GM18520 (cell line): ENCODE data around the gene ABCC4.
"Not testable (repeated sequence)": the region's sequence is repeated elsewhere in the genome, so short reads cannot be mapped to it uniquely, and the experiment has no call there.

ENCODE experiments used
- ATAC-seq: cut with Tn5 transposase; IDR thresholded peaks from one replicate; pipeline ENCODE4 v1.9.1; 2021; ENCODE audit not compliant: unreplicated experiment

ABCC4 gene

DNA sequence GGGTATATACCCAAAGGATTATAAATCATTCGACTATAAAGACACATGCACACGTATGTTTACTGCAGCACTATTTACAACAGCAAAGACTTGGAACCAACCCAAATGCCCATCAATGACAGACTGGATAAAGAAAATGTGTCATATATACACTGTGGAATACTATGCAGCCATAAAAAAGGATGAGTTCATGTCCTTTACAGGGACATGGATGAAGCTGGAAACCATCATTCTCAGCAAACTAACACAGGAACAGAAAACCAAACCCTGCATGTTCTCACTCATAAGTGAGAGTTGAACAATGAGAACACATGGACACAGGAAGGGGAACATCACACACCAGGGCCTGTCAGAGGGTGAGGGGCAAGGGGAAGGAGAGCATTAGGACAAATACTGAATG is 102.6 kb downstream of the ABCC4 start:
- ATAC-seq = not testable (repeated sequence)

DNA sequence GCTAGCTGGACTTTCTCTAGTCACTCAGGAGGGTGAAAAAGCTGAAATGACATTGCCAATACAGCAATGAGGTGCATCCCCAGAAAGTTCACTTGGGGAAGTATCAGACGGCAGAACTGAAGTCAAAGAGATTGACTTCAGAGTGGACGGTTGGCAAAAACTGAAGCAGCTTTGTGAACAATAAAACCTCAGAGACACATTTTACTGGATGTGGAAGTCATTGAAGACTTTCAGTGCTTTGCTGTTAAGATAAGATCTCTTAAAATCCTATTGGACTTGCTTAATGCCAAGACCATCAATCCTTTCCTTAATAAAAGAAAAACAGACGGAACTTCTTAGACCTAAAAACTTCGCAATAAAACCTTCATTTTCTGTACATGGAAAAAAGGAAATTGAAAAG is 103.7 kb downstream of the ABCC4 start:
- no peak for ATAC-seq

DNA sequence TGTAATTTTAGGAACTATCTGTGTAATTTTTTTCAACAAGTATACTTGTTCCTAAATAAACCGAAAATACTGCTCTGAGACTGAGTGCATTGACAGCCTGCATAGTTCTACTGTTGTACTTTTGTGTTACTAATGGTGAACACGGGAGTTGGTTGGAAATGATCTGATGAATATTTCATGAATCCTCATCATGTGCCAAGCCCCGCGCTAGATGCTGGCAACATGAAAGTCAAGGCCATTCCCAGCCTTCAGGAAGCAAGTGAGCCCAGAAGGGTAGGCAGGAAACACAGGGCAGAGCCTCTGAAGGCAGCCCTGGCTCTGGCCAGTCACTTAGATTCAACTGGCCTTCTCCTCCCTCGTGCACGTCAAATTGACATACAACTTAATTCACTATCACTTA is 106.1 kb downstream of the ABCC4 start:
- ATAC-seq = no peak

DNA sequence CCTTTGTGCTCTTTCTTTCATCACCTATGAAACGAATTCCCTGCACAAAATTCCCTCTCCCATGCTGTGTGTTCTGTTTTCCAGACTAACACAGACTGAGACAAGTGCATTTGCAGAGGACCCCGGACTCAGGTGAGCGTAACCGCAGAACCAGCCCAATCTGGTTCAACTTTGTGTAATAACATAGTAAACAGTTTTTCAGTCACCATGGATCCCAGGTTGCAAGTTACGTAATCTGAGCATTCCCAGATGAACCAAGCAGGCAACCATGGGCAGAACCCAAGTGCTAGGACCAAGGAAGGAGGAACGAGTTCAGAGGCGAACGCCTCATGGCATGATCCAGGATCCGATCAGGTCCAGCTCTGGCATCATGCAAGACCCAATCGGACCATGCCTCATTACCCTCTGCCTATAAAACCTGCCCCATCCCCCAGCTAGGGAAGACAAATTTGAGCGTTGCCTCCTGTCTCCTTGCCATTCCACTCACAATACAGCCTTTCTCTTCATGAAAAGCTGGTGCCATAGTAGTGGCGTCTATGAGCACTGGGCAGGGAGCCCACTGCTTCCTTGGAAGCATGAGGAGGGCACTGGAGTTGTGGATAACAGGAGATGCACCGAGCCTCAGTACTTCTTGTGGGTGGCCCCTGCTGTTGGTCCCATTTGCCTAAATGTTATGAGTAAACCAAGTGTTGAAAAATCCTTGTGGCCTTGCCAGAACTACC is 107.6 kb downstream of the ABCC4 start:
- no peak for ATAC-seq

DNA sequence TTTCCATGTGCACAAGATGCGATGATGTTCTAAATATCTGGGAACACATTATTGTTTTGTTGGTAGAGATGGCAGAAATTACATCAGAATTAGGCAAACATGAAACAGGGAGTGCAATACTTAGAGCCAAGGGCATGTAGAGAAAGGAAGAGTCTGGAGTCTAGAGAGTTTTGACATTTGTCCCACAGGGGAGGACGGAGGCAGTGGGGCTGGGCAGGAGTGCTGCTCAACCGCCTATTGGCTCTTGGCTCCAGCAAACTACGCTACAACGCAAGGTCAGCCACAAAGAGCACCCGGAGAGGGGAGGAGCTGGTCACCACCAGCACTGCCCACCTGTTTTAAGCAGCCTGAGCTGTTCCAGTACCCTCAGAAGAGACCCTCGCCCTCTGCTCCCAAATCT is 108.3 kb downstream of the ABCC4 start:
- ATAC-seq = no peak

DNA sequence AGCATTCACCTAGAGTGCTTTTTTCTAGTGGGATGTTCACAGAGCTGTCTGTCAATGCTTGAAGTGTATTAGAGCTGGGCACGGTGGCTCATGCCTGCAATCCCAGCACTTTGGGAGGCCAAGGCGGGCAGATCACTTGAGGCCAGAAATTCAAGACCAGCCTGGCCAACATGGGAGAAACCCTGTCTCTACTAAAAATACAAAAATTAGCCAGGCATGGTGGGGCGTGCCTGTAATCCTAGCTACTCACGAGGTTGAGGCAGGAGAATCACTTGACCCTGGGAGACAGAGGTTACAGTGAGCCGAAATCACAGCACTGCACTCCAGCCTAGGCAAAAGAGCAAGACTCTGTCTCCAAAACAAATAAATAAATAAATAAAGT is 108.7 kb downstream of the ABCC4 start:
- not testable (repeated sequence) for ATAC-seq

DNA sequence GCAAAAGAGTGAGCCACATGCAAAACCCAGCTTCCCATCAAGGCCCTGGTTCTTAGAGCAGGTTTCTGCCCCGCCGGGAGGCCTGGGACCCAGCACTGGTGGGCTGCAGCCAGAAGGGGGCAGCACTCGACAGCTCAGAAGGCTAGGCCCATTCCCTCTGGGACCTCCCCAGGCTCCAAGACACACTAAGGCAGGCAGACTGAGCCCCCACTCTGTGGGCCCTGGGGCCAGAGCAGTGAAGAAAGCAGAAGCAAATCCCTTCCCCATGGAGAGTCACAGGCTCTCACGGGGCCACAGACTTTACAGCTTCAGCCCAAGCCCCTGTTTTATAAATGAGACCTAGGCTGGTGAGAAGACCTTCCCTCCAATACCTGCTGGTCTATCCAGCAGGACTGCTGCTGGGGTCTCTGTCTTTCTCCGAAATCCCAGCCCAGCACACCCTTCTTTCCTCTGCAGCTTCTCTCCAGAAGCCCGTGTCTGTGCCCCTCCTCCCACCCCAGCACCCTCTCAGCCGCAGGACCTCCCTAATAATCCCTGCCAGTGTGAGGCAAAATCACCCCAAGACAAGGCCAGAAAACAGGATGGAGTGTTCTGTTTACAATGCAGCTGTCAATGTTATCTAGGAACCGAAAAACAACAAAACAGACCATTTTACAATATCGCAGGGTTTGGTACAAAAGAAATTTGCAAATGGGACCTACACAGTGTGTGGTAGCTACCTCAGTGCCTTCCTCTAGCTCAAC is 109.3 kb downstream of the ABCC4 start:
- ATAC-seq = peak; percentile 86

DNA sequence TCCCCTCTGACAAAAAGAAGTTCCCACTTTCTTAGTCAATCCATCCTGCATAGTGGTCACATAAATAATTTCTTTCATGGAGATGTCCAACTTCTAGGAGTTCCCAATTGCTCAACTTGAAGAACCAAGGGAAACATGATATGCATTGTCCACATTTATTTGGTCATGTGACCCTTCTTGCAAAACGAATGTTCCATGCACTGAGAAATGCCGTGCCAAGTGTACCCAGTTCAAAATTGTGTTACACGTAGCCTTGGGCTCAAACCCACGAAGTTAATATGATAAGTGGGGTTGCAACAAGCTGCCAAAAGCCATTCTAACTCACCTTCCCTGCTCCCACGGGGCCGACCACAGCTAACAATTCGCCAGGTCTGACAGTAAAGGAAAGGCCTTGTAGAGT is 113.1 kb downstream of the ABCC4 start:
- ATAC-seq = no peak

DNA sequence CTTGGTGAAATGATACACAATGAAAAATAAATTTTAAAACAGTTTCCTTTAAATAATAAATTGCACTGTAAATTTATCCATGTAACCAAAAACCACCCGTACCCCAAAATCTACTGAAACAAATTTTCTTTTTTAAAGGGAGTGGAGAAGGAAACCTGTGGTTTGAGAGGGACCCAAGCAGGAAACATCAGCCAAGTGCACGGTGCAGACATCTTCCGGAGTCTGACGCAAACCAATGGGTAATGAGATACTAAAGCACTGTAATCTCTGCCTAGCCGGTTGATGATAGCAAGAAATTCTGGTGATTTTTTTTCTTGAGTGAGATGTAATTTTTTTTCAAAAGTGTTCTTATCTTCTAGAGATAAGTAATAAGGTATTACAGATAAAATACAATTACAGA is 115.4 kb downstream of the ABCC4 start:
- ATAC-seq = no peak

DNA sequence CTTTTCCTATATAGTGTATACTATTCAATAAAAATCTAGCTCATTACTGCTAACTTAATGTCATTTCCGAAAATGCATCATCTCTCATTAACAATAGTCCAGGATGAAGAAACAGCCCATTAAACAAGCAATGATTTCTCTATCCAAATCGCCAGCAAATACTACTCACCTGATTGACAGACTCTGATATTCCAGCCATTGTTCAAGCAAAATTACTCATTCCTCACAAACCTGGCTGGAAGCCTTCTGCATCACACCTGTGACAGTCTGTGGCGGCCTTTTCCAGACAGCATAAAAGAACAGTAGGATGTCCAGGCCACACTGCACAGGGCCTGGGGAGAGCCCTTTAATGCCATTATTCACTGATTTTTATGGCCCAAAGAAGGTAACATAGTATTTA is 115.9 kb downstream of the ABCC4 start:
- ATAC-seq = no peak

DNA sequence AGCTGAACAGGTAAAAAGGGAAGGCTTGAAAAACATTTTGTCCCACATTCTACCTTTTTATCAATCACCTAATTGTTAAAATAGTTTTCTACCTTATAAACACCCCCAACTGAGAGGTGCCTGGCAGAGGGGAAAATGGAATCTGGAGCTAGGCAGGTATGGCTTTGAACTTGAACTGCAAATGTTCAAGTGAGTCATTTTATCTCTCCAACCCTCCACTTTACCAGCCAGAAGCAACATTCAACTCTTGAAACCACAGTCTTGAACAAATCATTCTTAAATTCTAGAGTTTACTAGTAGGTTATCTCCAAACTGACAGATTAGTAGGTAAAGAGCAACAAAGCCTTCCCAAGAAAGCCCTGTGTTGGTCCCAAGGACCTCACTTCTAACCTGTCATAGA is 116.9 kb downstream of the ABCC4 start:
- ATAC-seq = no peak

DNA sequence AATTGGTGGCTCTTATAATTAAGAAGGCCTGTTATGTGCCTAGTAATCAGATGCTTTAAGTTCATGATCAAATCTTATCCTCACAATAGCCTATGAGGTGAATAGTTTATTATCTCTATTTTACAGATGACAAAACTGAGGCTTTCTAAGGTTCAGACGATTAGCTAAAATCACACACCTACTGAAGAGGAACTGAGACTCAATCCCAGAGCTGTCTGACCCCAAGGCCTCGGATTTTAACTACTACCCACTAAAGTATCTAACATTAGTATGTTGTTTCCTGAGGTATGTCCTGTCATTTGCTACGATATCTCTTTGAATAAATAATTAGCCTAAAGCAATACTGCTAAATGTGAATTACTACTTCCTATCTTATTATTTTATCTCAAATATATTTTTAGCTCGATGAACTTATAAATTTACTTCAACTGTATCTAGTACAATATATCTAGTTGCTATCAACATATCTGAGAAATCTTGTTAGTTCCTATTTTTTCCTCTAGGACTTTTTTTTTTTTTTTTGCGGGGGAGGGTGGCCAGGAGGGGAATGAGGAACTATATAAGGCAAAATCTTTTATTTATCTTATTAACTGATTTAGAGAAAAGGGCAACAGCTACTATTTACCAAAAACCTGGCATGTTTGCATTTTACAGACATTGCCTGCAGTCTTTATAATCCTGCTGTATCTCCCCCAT is 118.5 kb downstream of the ABCC4 start:
- no peak for ATAC-seq

DNA sequence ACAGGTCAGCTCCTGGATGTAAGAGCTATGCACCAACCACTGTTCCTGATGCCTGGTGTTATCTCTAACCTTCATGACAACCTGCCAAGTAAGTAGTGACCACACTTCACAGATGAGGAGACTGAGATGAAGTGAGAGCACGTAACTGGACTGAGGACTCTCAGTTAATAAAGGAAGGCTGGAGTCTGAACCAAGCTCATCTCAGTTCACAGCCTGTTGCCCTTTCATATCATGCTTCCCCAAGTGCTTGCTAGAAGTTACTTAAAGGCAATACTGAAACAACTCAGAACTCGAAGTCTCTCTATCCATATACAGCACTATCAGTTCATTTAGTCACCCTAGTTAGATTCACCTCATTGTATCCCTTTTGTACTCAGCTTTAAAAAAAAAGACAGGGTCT is 119.7 kb downstream of the ABCC4 start:
- ATAC-seq = peak; percentile 51

DNA sequence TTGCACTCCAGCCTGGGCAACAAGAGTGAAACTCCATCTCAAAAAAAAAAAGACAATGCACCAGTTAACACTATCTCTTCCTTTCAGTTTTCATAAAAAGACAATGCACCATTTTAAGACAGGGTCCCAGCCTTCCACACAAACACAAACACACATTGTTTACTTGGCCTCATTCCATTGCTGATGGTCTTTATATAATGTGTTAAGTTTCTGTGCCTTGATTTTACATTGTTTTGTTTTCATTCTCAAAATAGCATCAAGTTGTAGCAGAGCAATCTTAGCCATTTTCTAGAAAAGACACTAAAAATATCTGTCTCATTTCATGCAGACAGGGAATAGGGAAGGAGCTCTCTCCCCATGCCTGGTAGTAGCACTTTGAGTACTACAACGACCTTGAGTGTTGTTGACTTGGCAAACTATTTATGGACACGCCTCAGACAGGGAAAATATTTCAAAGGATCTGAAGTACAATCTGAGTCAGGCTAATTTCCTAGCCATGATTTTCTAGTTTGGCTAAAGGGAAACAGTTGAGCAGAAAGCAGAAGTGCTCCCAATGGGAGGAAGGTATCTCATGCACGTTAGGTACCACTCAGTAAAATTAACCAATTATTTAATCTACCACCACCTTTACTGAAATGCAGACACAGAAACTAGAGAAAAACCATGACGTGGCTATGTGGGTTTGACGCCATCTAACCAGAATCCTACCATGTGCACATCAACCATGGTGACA is 120.6 kb downstream of the ABCC4 start:
- ATAC-seq = no peak

DNA sequence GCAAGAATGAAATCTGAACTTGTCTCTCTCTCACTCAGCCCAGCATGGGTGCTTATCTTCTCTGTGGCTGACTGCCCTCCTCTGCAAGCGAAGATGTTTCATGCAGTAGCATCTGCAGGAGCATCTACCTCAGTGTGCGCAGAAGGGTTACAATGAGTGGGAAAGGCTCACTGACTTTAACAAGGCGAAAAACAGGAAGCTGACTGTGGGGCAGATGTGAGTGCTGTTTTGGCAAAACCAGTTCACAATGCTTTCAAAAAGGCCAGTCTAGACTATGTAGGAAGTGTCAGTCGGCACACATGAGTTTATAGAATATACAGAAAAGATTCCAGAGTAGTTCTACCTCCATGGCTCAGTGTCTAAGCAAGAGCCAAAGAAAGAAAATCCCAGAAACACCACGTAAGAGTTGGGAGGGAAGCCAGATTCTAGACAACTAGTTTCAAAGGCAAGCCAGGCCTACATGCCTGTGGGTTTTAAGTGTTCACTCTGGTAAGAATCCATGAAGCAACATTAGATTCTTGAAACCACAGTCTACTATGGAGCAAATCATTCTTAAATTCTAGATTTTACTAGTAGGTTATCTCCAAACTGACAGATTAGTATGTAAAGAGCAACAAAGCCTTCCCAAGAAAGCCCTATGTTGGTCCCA is 124.5 kb downstream of the ABCC4 start:
- no peak for ATAC-seq

DNA sequence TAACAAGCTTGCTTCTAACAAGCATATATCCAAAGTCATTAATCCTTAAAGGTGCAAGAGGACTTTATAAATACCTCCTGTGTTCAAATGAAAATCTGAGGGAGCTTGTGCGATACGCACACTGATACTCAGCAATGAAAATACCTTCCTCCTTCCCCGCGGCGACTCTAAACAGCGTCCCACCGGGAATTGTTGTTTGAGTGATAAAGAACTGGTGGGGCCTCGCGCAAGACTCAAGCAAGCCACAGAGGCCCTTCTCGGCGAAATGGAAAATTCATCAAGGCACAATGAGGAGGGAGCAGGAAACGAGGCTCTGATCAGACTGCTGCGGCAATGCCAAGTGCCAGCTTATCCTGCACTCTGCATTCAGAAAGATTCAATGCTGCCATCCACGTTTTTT is 126.7 kb downstream of the ABCC4 start:
- ATAC-seq = no peak

DNA sequence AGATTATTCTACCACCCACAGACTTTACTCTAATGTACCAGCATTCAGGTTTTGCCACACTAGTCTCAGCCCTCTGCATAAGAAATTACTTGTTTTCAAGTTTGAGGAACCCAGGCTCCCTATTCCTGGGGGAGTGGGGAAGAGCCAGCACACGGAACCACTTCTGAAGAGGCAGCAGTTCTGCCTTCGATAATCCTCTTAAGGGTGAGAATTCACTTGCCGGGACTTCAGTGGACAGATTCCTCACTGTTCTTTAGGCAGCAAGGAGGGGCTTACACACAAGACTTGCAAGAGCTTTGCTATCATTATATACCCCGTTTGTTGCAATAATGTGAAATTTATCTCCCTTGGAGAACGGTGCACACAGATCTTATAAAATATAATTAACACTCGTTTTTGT is 133.1 kb downstream of the ABCC4 start:
- no peak for ATAC-seq

DNA sequence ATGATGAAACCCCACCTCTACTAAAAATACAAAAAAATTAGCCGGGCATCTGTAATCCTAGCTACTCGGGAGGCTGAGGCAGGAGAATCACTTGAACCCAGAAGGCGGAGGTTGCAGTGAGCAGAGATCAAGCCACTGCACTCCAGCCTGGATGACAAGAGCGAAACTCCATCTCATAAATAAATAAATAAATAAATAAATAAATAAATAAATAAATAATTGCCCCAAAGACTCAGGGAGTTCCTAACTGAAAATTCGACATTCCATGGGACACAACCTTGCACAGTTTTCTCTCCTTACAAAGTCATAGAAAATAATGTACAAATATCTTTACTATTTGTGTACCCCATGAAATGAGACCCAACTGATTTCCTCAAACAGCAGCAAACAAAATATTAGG is 134.2 kb downstream of the ABCC4 start:
- ATAC-seq = not testable (repeated sequence)

DNA sequence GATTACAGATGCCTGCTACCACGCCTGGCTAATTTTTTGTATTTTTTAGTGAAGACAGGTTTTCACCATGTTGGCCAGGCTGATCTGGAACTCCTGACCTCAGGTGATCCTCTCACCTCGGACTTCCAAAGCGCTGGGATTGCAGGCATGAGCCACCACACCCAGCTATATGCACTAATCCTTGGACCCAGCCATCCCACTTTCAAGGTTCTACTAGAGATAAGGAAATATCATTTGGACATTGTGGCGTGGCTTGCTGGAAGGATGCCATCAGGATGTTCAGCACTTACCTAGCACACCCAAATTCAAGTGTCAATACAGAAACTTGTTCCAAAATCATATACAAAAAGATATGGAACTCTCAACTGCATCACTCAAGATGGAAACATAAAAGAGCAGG is 136.4 kb downstream of the ABCC4 start:
- ATAC-seq = no peak

DNA sequence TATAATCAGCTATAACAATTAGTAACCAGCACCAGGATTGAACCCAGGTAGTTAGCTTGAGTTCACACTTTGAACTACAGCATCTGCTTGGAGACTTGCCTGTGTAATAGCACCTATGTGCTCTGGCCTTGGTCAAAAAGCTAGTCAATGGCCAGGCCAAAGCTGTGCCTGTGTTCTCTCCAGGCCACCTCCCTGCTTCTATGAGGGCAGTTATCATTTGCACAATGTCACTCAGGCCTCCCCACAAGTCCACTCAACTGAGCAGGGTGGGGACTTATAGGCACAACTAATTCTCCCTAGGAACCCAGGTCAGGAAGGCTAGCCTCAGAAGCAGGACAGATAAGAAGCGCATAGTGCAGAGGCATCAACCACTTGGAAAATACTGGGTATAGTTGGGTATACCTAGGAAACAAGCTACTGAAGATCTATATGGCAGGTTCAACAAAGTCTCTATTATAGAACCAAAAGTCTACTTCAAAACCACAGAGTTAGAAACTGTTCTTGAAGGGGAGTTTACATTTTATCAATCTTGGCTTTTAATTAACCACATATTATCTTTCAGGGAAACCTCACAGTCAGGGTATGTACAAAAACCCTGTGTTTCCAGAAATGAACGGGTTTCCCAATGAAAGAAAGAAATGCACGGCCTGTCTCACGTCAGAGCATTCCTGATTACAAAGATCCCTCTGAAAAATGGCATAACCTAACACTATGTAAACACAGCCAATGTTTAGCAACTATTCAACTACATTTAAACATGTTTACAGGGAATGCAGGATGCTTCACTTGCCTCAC is 140.9 kb downstream of the ABCC4 start:
- no peak for ATAC-seq
